ENCODE measurements around the gene LYRM2. TPM values are rescaled to one million over a fixed set of nuclear protein-coding genes. Genes with fewer than 3 reads are reported as not detected.

LYRM2 gene
- total RNA-seq, 4 donors from 2014 or later = 12.0 to 20.1 (median 13.6) TPM

DNA sequence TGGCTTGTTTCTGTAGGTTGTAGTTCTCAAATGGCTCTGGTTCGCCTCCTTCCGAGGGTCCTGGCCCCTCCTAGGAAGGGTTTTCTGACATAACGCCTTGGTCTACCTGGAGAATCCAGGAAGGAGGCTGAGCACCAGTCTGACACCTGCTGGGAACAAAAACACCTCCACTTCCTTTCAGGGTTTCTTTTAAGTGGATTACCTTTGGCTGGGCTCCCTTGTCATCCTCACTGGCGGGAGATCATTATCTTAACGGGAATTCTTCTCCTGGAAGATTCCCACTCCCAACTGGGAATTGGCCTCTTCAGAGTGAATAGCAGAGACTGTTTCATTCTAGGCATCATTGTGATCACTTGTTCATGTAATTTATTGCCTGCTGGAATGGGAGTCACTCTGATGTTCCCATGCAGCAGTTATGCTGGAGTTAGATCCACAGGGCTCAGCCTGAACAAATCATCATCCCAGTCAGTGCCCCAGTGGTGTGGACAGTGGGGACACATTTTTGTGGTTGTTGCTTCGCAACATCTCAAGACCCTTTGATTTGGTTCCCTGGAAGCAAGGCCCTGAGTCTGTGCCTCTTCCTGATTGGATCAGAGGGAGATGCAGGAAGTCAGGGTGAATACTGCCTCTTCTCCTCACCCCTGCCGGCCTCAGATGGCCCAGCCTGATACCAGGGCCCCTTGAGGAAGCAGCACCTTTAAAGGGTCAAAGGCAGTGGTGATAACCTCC lies 49.1 kb downstream of the LYRM2 start:
- no peak for TF ChIP-seq EP300 (IDR thresholded peaks at IDR 0.05)
- no peak for TF ChIP-seq POLR2A (IDR thresholded peaks at IDR 0.05)
- no peak for TF ChIP-seq CTCF (IDR thresholded peaks at IDR 0.05)
- 66 to 79% methylated on average over 7 of the region's 7 CpGs for WGBS, 2 donors
- H3K4me3 ChIP-seq = no peak overlapping the region

GRCh38 chr6:89585154-89585553 lies 53.4 kb downstream of the LYRM2 start:
- Histone ChIP-seq H3K27ac (no peak overlapping the region), H3K9me3 (no peaks in the 10 kb centered on the region), H3K36me3 (no peaks in the 10 kb centered on the region), H3K4me3 (no peak overlapping the region), H3K27me3 (no peaks in the 10 kb centered on the region), H3K4me1 (no peaks in the 10 kb centered on the region)
- DNase-seq (ENCODE audit: low spot score in 2 of 2) = no peak
- 64 to 69% methylated on average over 1 of the region's 1 CpG for WGBS, 2 donors
- TF ChIP-seq CTCF (IDR thresholded peaks at IDR 0.05) (no peak), EP300 (IDR thresholded peaks at IDR 0.05) (no peak), POLR2A (IDR thresholded peaks at IDR 0.05) (no peak)

More for the DNA sequence above, 49.1 kb downstream of the LYRM2 start:
- Histone ChIP-seq H3K9me3 (no peaks in the 10 kb centered on the region), H3K36me3 (no peaks in the 10 kb centered on the region), H3K27ac (no peak overlapping the region), H3K4me1 (no peaks in the 10 kb centered on the region), H3K27me3 (no peaks in the 10 kb centered on the region)
- DNase-seq (ENCODE audit: low spot score in 2 of 2) = no peak

- 81% methylated on average over 3 of the region's 3 CpGs for WGBS, 2 donors
- TF ChIP-seq EP300 (IDR thresholded peaks at IDR 0.05) = no peak
- no peak overlapping the region for H3K4me3 ChIP-seq
Observed at GRCh38 chr6:89584539-89584938, 54.0 kb downstream of the LYRM2 start.

DNA sequence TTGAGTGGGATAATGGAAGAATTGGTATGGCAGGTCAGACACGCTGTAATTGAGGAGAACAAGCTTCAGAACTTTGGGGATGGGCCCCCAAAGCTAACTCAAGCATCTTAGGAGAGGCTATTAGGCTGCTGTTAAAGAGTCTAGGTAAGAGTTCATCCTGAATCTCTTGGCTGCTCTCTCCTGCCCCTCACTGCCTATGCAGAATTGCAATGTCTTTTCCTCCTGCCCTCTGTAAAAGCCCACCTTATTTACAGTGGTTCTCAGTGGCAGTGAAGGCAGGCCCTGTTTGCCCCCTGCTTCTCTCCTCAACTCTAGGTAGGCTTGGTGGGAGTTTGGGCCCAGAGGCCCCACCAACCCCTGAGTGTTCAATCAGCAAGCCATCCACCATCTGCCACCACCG lies 55.0 kb downstream of the LYRM2 start:
- no peak overlapping the region for H3K27ac ChIP-seq
- H3K4me3 ChIP-seq = no peak overlapping the region
- DNase-seq (ENCODE audit: low spot score in 2 of 2) = no peak
- H3K27me3 ChIP-seq = no peaks in the 10 kb centered on the region
- no peaks in the 10 kb centered on the region for H3K9me3 ChIP-seq
- H3K36me3 ChIP-seq = no peaks in the 10 kb centered on the region
- 71 to 75% methylated on average over 2 of the region's 2 CpGs for WGBS, 2 donors
- TF ChIP-seq POLR2A (IDR thresholded peaks at IDR 0.05) (no peak), EP300 (IDR thresholded peaks at IDR 0.05) (no peak), CTCF (IDR thresholded peaks at IDR 0.05) (no peak)
- no peaks in the 10 kb centered on the region for H3K4me1 ChIP-seq

More at GRCh38 chr6:89584539-89584938, 54.0 kb downstream of the LYRM2 start:
- DNase-seq (ENCODE audit: low spot score in 2 of 2) = no peak
- Histone ChIP-seq H3K36me3 (no peaks in the 10 kb centered on the region), H3K9me3 (no peaks in the 10 kb centered on the region), H3K27ac (no peak overlapping the region), H3K4me1 (no peaks in the 10 kb centered on the region), H3K27me3 (no peaks in the 10 kb centered on the region)

- H3K4me3 ChIP-seq = no peak overlapping the region
Observed at GRCh38 chr6:89582669-89583325, 55.8 kb downstream of the LYRM2 start.

More at GRCh38 chr6:89582669-89583325, 55.8 kb downstream of the LYRM2 start:
- Histone ChIP-seq H3K27me3 (no peaks in the 10 kb centered on the region), H3K36me3 (no peaks in the 10 kb centered on the region), H3K9me3 (no peaks in the 10 kb centered on the region), H3K4me1 (no peaks in the 10 kb centered on the region), H3K27ac (no peak overlapping the region)
- 70 to 77% methylated on average over 4 of the region's 4 CpGs for WGBS, 2 donors
- no peak for DNase-seq (ENCODE audit: low spot score in 2 of 2)
- TF ChIP-seq EP300 (IDR thresholded peaks at IDR 0.05) = no peak
- no peak for TF ChIP-seq CTCF (IDR thresholded peaks at IDR 0.05)
- no peak for TF ChIP-seq POLR2A (IDR thresholded peaks at IDR 0.05)

Measured in tibial nerve (tissue), 4 donors.